Adipocyte (in vitro differentiated cells): ENCODE results near the gene PPIA.

Experiments
- DNase-seq: peaks from one replicate; pipeline ENCODE4 v3.0.0-alpha.2; 2015; ENCODE audit warnings: low read depth
- H3K27me3 ChIP-seq: replicated peaks from 2 replicates; pipeline ENCODE4 v1.7.0; 2013; ENCODE audit warnings: mild to moderate bottlenecking, low read length, moderate library complexity; ENCODE audit not compliant: control insufficient read depth, insufficient read depth
- H3K36me3 ChIP-seq: 2 replicates; pipeline ENCODE4 v1.7.0; 2013; ENCODE audit warnings: low read length, mild to moderate bottlenecking, moderate library complexity; ENCODE audit not compliant: control insufficient read depth, insufficient read depth, severe bottlenecking
- H3K4me1 ChIP-seq: 2 replicates; pipeline ENCODE4 v1.7.0; 2013; ENCODE audit warnings: mild to moderate bottlenecking, low read length, moderate library complexity; ENCODE audit not compliant: control insufficient read depth, insufficient read depth
- H3K4me3 ChIP-seq: 2 replicates; pipeline ENCODE4 v1.7.0; 2013; ENCODE audit warnings: mild to moderate bottlenecking, low read length, moderate library complexity
- H3K9ac ChIP-seq: 2 replicates; pipeline ENCODE4 v1.7.0; 2013; ENCODE audit warnings: mild to moderate bottlenecking, low read length, moderate library complexity
- H3K9me3 ChIP-seq: 2 replicates; pipeline ENCODE4 v1.7.0; 2013; ENCODE audit warnings: mild to moderate bottlenecking, low read length, moderate library complexity; ENCODE audit not compliant: control insufficient read depth

The PPIA gene

DNA sequence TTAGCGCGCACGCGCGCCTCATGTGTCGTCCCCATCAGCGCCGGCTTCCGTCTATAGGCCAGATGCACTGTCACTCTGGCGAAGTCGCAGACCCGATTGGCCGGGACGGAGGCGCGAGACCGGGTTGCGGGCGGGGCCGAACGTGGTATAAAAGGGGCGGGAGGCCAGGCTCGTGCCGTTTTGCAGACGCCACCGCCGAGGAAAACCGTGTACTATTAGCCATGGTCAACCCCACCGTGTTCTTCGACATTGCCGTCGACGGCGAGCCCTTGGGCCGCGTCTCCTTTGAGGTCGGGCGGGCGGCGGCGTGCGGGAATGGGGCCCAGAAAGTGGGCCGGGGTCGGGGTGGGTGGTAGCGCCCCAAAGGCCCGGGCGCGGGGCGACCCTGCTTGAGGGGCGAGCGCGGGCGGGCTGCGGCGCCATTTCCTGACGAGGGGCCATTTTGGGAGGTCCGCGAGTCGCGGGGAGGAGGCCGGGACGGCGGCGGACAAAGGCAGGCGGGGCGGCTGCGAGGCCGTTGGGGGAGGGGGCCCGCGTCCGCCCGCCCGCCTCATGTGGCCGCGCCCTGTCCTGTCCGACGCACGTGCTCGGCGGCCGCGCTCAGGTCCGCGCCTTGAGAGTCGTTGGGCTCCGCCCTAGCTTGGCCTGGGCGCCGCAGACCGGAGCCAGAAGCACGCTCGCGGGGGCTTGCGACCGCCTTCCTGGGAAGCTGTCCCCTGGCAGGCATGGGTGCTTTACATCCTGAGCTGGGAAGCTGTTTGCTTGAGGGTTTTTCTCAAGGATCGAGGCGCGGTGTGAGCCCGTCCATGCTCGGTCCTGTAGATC is at the start of gene PPIA:
Gene PPIA (plus strand): TSS at position 178 of the 825 bp plus-strand sequence. CDS start 44 bp downstream, at position 222.
- H3K36me3 ChIP-seq = peaks cover 31% of the 10 kb centered on the region
- H3K9me3 ChIP-seq = no peaks in the 10 kb centered on the region
- H3K9ac ChIP-seq = peak within 1 kb of the TSS; percentile 99
- peak within 1 kb of the TSS; percentile 87 for H3K4me3 ChIP-seq
- peaks cover 20% of the 10 kb centered on the region for H3K4me1 ChIP-seq
- DNase-seq = peak; percentile 99
- no peaks in the 10 kb centered on the region for H3K27me3 ChIP-seq

DNA sequence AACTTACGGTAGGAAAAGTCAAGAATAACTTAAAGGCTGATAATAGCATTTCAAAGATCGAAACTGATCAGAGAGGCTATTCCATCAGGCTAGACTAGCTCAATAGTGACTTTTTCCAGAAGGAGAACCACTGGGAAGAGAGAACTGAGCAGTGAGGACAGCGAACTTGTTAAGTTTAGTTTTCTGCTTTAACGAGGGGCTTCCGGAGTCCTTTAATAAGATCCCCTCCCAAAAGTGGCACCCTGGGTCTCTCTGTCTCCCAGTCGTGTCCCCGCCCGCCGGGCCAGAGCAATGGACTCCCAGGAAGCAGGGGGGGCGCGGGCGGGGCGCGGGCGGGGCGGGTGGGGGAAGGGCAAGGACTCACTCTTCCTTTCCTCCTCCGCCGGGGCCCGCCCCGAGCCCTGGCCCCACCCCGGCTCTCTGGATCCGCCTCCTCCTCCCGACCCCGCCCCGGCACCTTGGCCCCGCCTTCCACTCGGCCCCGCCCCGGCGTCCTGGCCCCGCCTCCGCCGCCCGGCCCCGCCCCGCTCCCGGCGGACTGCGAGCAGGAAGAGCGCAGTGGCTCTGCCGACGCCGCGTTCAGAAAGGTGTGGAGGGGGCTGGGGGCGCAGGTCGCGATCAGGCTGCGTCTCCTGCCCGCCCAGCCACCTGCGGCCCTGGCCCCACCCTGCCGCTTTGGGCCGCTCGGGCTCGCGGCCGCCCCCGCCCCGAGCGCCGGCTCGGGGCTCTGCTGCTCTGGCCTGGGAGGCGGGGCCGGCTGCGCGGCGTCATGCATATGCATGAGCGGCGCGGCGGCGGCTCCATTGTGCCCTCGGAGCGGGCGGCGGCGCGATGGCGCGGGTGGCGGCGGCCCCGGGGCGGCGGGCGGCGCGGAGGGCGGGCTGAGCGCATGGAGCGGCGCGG is 48.2 kb upstream of the PPIA start, which contains the start of gene ZMIZ2:
Gene ZMIZ2 (plus strand): TSS at position 803 of the 903 bp plus-strand sequence. CDS start 7,403 bp downstream, outside the sequence.
- peak within 1 kb of the TSS; percentile 91 for H3K4me3 ChIP-seq
- peak; percentile 98 for DNase-seq
- peak within 1 kb of the TSS; percentile 87 for H3K9ac ChIP-seq
- H3K36me3 ChIP-seq = no peaks in the 10 kb centered on the region
- H3K4me1 ChIP-seq = peaks cover 16% of the 10 kb centered on the region
- H3K9me3 ChIP-seq = no peaks in the 10 kb centered on the region
- H3K27me3 ChIP-seq = no peaks in the 10 kb centered on the region

DNA sequence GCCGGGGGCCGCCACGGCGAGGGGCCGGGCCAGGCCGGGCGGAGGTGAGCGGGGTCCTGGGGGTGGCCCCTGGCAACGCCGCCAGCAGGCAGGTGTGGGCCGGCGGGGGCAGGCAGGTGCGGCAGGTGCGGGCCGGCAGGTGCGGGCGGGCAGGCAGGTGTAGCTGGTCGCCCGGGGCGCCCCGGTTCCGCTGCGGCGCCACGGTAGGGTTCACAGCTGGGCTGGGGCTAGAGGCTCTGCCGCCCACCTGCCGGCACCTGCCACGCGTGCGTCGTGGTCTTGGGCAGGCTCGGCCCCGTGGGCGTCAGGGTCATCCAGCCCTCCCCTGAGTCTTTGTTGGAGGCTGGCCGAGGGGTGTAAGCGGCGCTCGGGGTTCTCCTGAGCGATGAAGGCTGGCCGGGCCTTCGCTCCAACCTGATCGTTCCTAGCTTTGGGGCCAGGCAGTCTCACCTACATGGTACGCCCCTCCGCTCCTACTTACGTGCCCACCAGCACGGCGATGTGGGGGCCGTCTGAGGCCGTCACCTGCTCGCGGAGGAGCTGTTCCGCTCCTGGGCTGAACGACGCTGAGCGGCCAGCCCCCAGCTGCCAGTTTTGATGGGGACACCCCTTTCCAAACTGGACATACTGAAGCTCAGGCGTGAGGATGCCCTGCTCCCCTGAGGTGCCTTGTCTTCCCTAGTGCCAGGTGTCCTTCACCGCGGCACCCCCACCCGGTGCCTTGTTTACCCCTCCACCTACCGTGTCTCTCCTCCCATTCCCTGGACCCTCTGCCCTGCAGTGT is 47.3 kb upstream of the PPIA start:
- H3K9me3 ChIP-seq = no peaks in the 10 kb centered on the region
- peaks cover 16% of the 10 kb centered on the region for H3K4me1 ChIP-seq
- peak overlapping the region; percentile 91 for H3K4me3 ChIP-seq
- no peaks in the 10 kb centered on the region for H3K27me3 ChIP-seq
- DNase-seq = peak; percentile 35
- no peaks in the 10 kb centered on the region for H3K36me3 ChIP-seq
- peak overlapping the region; percentile 87 for H3K9ac ChIP-seq

DNA sequence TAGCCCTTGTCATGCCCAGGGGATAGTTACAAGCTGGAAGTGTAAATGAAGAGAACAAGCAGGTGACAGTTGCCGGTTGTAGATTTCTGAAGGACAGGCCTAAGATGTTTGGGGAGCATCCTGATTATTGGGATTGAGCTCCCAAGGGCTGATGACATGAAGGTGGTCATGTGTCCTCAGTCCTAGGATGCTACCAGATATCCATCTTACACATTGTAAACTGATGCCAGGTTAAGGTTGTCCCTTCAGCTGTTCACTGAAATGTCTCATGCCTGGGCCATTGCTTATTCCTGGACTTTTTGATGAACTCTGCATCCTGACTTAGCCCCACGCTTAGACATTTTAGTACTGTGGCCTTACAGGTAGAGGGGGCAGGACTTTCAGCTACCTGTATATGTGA is 46.5 kb upstream of the PPIA start:
- Histone ChIP-seq H3K9me3 (no peaks in the 10 kb centered on the region), H3K4me3 (peak overlapping the region; percentile 91), H3K9ac (no peak overlapping the region), H3K36me3 (no peaks in the 10 kb centered on the region), H3K4me1 (peaks cover 16% of the 10 kb centered on the region), H3K27me3 (no peaks in the 10 kb centered on the region)
- DNase-seq = no peak

DNA sequence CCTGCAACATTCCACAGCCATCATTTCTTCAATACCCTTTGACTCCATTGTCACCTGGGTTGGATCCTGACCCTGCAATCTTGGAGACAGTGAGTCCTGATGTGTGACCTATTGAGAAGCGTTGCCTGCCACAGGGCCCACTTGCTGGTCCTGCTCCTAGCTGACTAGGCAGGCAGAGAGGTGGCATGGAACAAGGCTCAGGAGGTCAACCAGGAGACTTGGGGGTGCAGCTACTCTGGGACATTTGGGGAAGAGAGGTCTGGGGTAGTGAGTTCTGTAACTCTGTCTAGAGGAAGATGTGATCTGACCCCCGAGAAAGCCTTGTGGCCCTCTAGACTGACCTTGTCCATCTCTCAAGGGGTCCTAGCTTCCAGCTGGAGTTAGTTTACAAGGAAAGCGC is 46.1 kb upstream of the PPIA start:
- H3K9ac ChIP-seq = no peak overlapping the region
- no peaks in the 10 kb centered on the region for H3K27me3 ChIP-seq
- H3K4me1 ChIP-seq = peaks cover 16% of the 10 kb centered on the region
- no peak overlapping the region for H3K4me3 ChIP-seq
- H3K36me3 ChIP-seq = no peaks in the 10 kb centered on the region
- no peaks in the 10 kb centered on the region for H3K9me3 ChIP-seq
- DNase-seq = no peak

DNA sequence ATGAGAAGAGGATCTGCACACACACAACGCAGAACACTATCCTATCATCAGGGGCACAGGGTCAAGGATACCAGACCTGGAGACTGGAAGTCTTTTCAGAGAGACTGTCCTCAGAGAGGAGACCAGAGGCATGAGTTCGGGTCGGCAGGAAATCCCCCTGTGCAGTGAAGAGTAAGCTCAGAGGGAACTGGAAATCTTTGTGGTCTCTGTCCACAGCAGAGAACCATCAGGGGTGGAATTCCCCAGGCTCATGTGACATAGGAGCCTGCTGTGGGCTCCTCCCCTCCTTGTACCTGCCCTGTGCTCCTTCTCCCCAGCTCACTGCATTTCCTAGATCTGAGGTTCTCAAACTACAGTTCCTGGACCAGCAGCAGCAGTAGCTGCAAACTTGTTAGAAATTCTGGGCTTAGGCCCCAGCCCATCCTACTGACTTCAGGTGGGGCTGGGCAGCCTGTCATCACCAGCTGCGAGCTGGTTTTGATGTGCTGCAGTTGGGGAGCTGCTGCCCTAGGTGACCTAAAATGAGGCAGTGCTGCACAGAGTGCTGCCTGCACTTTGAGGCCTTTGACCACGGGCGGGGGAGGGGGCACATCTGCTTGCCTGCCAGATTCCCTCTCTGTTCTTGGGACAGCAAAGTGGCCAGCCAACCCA is 45.4 kb upstream of the PPIA start:
- no peaks in the 10 kb centered on the region for H3K9me3 ChIP-seq
- no peak overlapping the region for H3K4me3 ChIP-seq
- no peak overlapping the region for H3K9ac ChIP-seq
- no peaks in the 10 kb centered on the region for H3K36me3 ChIP-seq
- H3K27me3 ChIP-seq = no peaks in the 10 kb centered on the region
- no peak for DNase-seq
- peaks cover 21% of the 10 kb centered on the region for H3K4me1 ChIP-seq

DNA sequence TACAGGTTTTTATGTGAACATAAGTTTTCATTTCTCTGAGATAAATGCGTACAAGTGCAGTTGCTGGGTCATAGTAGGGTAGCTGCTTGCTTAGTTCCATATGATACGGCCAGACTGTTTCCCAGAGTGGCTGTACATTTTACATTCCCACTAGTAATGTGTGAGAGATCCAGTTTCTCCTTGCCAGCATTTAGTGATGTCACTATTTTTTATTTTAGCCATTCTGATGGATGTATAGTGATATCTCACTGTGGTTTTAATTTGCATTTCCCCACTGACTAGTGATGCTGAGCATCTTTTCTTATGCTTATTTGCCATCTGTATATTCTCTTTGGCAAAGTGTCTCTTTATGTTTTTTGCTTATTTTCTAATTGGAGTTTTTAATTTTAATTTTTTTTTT is 43.7 kb upstream of the PPIA start:
- no peaks in the 10 kb centered on the region for H3K9me3 ChIP-seq
- peaks cover 24% of the 10 kb centered on the region for H3K4me1 ChIP-seq
- H3K36me3 ChIP-seq = peaks cover 1% of the 10 kb centered on the region
- DNase-seq = no peak
- H3K9ac ChIP-seq = no peak overlapping the region
- no peak overlapping the region for H3K4me3 ChIP-seq
- no peaks in the 10 kb centered on the region for H3K27me3 ChIP-seq

DNA sequence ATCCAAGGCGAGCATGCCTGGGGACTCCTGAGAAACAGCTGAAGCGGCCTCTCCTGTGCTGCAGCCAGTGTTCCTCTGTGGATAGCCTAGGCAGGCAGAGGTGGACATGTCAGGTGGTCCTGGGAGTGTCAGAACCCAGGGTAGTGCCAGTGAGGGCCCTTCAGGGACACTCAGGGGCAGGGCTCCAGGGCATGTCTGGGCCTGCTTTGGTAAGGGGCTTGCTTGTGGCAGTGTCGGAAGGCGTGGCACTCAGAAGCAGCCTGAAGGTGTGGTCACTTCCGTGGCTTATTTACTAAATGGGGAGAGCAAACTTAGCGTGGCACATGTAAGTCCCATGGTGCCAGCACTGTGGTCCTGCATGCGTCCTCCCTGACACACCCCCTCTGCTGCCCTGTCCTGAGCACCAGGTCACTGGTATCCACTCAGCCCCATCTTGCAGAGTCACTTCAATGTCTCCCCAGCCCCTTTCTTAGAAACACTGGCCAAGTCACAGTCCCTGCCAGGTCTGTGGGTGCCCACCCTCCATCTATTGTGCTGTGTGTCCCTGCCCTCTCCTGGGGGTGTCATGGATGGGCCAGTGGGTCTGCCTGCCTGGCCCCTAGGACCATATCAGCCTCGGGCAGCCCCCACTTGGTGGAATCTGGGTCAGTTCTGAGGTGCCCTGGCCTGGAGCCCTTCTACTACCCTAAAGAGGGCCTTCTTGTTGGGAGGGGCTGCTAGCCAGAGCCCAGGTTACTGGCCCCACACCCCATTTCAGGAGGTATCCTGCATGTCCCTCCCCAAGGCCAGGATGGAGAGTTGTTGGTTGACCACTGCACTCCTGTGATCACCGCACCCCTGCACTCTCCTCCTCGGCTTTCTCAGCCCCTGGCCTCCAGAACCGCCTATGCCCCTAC is 41.4 kb upstream of the PPIA start:
- Histone ChIP-seq H3K27me3 (no peaks in the 10 kb centered on the region), H3K9me3 (no peaks in the 10 kb centered on the region), H3K36me3 (peaks cover 7% of the 10 kb centered on the region), H3K9ac (peak overlapping the region; percentile 26), H3K4me3 (no peak overlapping the region), H3K4me1 (peaks cover 14% of the 10 kb centered on the region)
- no peak for DNase-seq

DNA sequence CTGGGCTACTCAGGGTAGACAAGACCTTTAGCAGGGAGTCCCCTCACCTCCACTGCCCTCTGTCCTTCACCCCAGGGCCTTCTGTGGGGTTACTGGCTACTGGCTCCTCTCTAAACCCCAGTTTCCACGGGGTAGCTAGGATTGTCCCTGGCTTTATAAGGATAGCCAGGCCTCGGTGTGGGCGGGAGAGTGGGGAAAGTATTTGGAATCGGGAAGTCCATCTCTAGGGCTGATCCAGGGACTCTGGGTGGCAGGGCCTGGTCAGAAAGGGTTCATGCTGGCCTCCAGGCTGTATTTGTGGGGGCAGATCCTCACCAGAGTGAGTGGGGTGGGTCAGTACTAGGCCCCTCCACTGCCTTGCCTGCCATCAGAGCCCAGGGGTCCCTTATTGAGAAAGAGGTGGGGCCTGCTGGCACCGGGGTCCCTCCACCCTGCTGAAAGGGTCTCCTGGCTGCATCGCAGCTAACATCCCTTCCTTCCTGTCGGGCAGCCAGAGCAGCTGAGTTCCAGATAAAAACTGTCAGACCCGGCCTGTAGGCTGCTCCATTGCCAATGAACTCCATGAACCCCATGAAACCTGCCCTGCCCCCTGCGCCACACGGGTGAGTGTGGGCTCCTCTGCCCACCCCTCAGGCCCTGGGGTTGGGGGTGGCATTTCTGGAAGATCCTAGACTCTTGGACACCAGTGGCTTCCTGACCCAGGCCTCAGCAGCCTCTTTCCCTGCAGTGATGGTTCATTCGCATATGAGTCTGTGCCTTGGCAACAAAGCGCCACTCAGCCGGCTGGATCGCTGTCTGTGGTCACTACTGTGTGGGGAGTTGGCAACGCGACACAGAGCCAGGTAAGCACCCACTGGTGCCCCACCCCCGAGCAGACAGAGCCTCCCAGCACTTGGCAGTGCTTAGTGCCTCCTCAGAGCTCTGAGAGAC is 40.5 kb upstream of the PPIA start:
- Histone ChIP-seq H3K4me1 (peaks cover 14% of the 10 kb centered on the region), H3K36me3 (peaks cover 13% of the 10 kb centered on the region), H3K4me3 (no peak overlapping the region), H3K9ac (peak overlapping the region; percentile 26), H3K9me3 (no peaks in the 10 kb centered on the region), H3K27me3 (no peaks in the 10 kb centered on the region)
- no peak for DNase-seq
